Neutrophil (primary cell): ENCODE measurements around the gene LRFN5.
"Not testable (repeated sequence)": the region's sequence is repeated elsewhere in the genome, so short reads cannot be mapped to it uniquely, and the experiment has no call there.

Experiments
- H3K27ac ChIP-seq: fragments of 200-600 bp; sonication (generic); 2 replicates; pipeline ENCODE4 v1.5.1; 2016; ENCODE audit warnings: mild to moderate bottlenecking, moderate library complexity
- H3K27me3 ChIP-seq: fragments of 200-600 bp; sonication (generic); 2 replicates; pipeline ENCODE4 v1.6.0; 2016; ENCODE audit warnings: mild to moderate bottlenecking
- H3K36me3 ChIP-seq: fragments of 200-600 bp; sonication (generic); 2 replicates; pipeline ENCODE4 v1.5.1; 2017
- H3K4me1 ChIP-seq, 2 experiments: fragments of 200-600 bp in 1 of 2; sonication (generic) in 1 of 2; 1 replicate in 1 of 2; 2 replicates in 1 of 2; pipeline versions ENCODE4 v1.5.1 to v1.6.1; 2013 to 2016; ENCODE audit warnings: low read depth in 1 of 2, low read length in 1 of 2, mild to moderate bottlenecking in 1 of 2, moderate library complexity in 1 of 2; ENCODE audit not compliant: control insufficient read depth in 1 of 2, insufficient read depth in 1 of 2
- H3K4me3 ChIP-seq, 2 experiments: fragments of 200-600 bp in 1 of 2; sonication (generic) in 1 of 2; 1 replicate in 1 of 2; 2 replicates in 1 of 2; pipeline ENCODE4 v1.5.1; 2013 to 2016; ENCODE audit warnings: low read depth in 1 of 2, low read length in 1 of 2, mild to moderate bottlenecking in 1 of 2, moderate library complexity in 1 of 2
- H3K9me3 ChIP-seq: fragments of 200-600 bp; sonication (generic); 2 replicates; pipeline ENCODE4 v1.5.1; 2016
- CTCF ChIP-seq: fragments of 200-600 bp; sonication (generic); IDR thresholded peaks from 2 replicates; pipeline ENCODE4 v1.5.1; 2016; ENCODE audit warnings: antibody characterized with exemption

The LRFN5 gene

GRCh38 chr14:41606532-41607303 lies at the start of gene LRFN5:
Gene LRFN5, plus strand, starts transcription at chr14:41606876.
- H3K4me3 ChIP-seq, result no peak within 1 kb of the TSS
- H3K36me3 ChIP-seq, result no peaks in the 10 kb centered on the region
- H3K27ac ChIP-seq, result no peak within 1 kb of the TSS
- TF ChIP-seq CTCF, result no peak
- peaks cover 99% of the 10 kb centered on the region for H3K27me3 ChIP-seq
- peaks cover 0 to 5% of the 10 kb centered on the region in 2 experiments for H3K4me1 ChIP-seq
- no peaks in the 10 kb centered on the region for H3K9me3 ChIP-seq

- no peak overlapping the region for H3K4me3 ChIP-seq
- H3K27ac ChIP-seq, result no peak overlapping the region
- H3K9me3 ChIP-seq, result no peaks in the 10 kb centered on the region
- TF ChIP-seq CTCF, result no peak
- no peaks in the 10 kb centered on the region for H3K27me3 ChIP-seq
- H3K4me1 ChIP-seq, result no peaks in the 10 kb centered on the region
- H3K36me3 ChIP-seq, result no peaks in the 10 kb centered on the region
Observed at GRCh38 chr14:41558490-41558889, 48.2 kb upstream of the LRFN5 start.

- H3K36me3 ChIP-seq, H3K4me1 ChIP-seq, H3K9me3 ChIP-seq, H3K4me3 ChIP-seq, H3K27ac ChIP-seq, H3K27me3 ChIP-seq: not testable (repeated sequence)
Observed at GRCh38 chr14:41566864-41567263, 39.8 kb upstream of the LRFN5 start.

GRCh38 chr14:41568979-41569378 lies 37.7 kb upstream of the LRFN5 start:
- no peak for TF ChIP-seq CTCF
- H3K27ac ChIP-seq, result no peak overlapping the region
- no peaks in the 10 kb centered on the region for H3K9me3 ChIP-seq
- no peaks in the 10 kb centered on the region for H3K4me1 ChIP-seq
- H3K4me3 ChIP-seq, result no peak overlapping the region
- H3K27me3 ChIP-seq, result no peaks in the 10 kb centered on the region
- H3K36me3 ChIP-seq, result no peaks in the 10 kb centered on the region

- no peak overlapping the region for H3K4me3 ChIP-seq
Observed at GRCh38 chr14:41570415-41571155, 36.1 kb upstream of the LRFN5 start.

More at GRCh38 chr14:41570415-41571155, 36.1 kb upstream of the LRFN5 start:
- no peak for TF ChIP-seq CTCF
- Histone ChIP-seq H3K27ac (no peak overlapping the region), H3K9me3 (no peaks in the 10 kb centered on the region), H3K36me3 (no peaks in the 10 kb centered on the region), H3K27me3 (no peaks in the 10 kb centered on the region), H3K4me1 (no peaks in the 10 kb centered on the region)
